ENCODE data around the gene LMBR1.
"Not testable (repeated sequence)": the region's sequence is repeated elsewhere in the genome, so short reads cannot be mapped to it uniquely, and the experiment has no call there.

The LMBR1 gene

GRCh38 chr7:156657681-156658080 lies 235.3 kb downstream of the LMBR1 start:
- no peak for DNase-seq (ENCODE audit: low read depth in 2 of 2)

GRCh38 chr7:156656598-156656997 lies 236.4 kb downstream of the LMBR1 start:
- no peak for DNase-seq (ENCODE audit: low read depth in 2 of 2)

GRCh38 chr7:156655983-156656382 lies 237.0 kb downstream of the LMBR1 start:
- DNase-seq (ENCODE audit: low read depth in 2 of 2): no peak

- DNase-seq (ENCODE audit: low read depth in 2 of 2): no peak
Observed at GRCh38 chr7:156655251-156655650, 237.7 kb downstream of the LMBR1 start.

GRCh38 chr7:156654511-156655234 lies 238.3 kb downstream of the LMBR1 start:
- DNase-seq (ENCODE audit: low read depth in 2 of 2): no peak

- no peak for DNase-seq (ENCODE audit: low read depth in 2 of 2)
Observed at GRCh38 chr7:156652886-156653568, 240.0 kb downstream of the LMBR1 start.

- DNase-seq (ENCODE audit: low read depth in 2 of 2): no peak
Observed at GRCh38 chr7:156651474-156651873, 241.5 kb downstream of the LMBR1 start.

GRCh38 chr7:156650042-156650441 lies 242.9 kb downstream of the LMBR1 start:
- DNase-seq (ENCODE audit: low read depth in 2 of 2): no peak

GRCh38 chr7:156647330-156647729 lies 245.7 kb downstream of the LMBR1 start:
- DNase-seq (ENCODE audit: low read depth in 2 of 2): not testable (repeated sequence)

GRCh38 chr7:156642306-156643045 lies 250.5 kb downstream of the LMBR1 start:
- no peak for DNase-seq (ENCODE audit: low read depth in 2 of 2)

- DNase-seq (ENCODE audit: low read depth in 2 of 2): peak; percentile 22 to 45
Observed at GRCh38 chr7:156640949-156641485, 252.0 kb downstream of the LMBR1 start.

- peak; percentile 97 for DNase-seq (ENCODE audit: low read depth in 2 of 2)
Observed at GRCh38 chr7:156640257-156640948, 252.6 kb downstream of the LMBR1 start, which contains the start of gene RNF32. RNF32 (plus strand) TSS chr7:156640774; CDS start chr7:156643878, 3,104 bp downstream.

GRCh38 chr7:156639426-156640256 lies 253.3 kb downstream of the LMBR1 start:
- DNase-seq (ENCODE audit: low read depth in 2 of 2): no peak

- no peak for DNase-seq (ENCODE audit: low read depth in 2 of 2)
Observed at GRCh38 chr7:156638443-156639077, 254.4 kb downstream of the LMBR1 start.

- DNase-seq (ENCODE audit: low read depth in 2 of 2): not testable (repeated sequence)
Observed at GRCh38 chr7:156637093-156637492, 255.9 kb downstream of the LMBR1 start.

GRCh38 chr7:156635529-156636385 lies 257.2 kb downstream of the LMBR1 start:
- no peak for DNase-seq (ENCODE audit: low read depth in 2 of 2)

GRCh38 chr7:156634117-156634516 lies 258.9 kb downstream of the LMBR1 start:
- DNase-seq (ENCODE audit: low read depth in 2 of 2): no peak

GRCh38 chr7:156629873-156630272 lies 263.1 kb downstream of the LMBR1 start:
- DNase-seq (ENCODE audit: low read depth in 2 of 2): no peak

- no peak for DNase-seq (ENCODE audit: low read depth in 2 of 2)
Observed at GRCh38 chr7:156628562-156628961, 264.4 kb downstream of the LMBR1 start.
